Measurements from ENCODE around the gene LMOD2. TPM values are rescaled to one million over a fixed set of nuclear protein-coding genes. Genes with fewer than 3 reads are reported as not detected.

Gene LMOD2
- total RNA-seq, 1 experiment from 2014 or later = not detected

GRCh38 chr7:123690550-123690949, 34.9 kb downstream of the LMOD2 start:
- TF ChIP-seq EZH2 (IDR thresholded peaks at IDR 0.05; ENCODE audit: low read length, unreplicated experiment) (no peak), EZH2phosphoT487 (IDR thresholded peaks at IDR 0.05; ENCODE audit: borderline replicate concordance, low read length) (no peak)
- TF ChIP-seq, protein P1, sequence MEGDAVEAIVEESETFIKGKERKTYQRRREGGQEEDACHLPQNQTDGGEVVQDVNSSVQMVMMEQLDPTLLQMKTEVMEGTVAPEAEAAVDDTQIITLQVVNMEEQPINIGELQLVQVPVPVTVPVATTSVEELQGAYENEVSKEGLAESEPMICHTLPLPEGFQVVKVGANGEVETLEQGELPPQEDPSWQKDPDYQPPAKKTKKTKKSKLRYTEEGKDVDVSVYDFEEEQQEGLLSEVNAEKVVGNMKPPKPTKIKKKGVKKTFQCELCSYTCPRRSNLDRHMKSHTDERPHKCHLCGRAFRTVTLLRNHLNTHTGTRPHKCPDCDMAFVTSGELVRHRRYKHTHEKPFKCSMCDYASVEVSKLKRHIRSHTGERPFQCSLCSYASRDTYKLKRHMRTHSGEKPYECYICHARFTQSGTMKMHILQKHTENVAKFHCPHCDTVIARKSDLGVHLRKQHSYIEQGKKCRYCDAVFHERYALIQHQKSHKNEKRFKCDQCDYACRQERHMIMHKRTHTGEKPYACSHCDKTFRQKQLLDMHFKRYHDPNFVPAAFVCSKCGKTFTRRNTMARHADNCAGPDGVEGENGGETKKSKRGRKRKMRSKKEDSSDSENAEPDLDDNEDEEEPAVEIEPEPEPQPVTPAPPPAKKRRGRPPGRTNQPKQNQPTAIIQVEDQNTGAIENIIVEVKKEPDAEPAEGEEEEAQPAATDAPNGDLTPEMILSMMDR (conservative IDR thresholded peaks at IDR 0.05; ENCODE audit: low read depth, low read length) = no peak
- intact Hi-C loops (cut with micrococcal nuclease) = no loop called here
- ATAC-seq (no peak), DNase-seq (no peak)
- H2AFZ ChIP-seq (ENCODE audit: low read length) = no peak overlapping the region
- H3K9me2 ChIP-seq (replicated peaks; ENCODE audit: low read length) = no peaks in the 10 kb centered on the region
- ChIA-PET POLR2A (ENCODE audit: unreplicated experiment) (no interaction called here), CTCF (no interaction called here)
- H3K27me3 ChIP-seq (ENCODE audit: low read length) = no peaks in the 10 kb centered on the region
- no peak overlapping the region for H3K27ac ChIP-seq (ENCODE audit: low read length)
- H3F3A ChIP-seq (ENCODE audit: low read length, unreplicated experiment) = peaks cover 3% of the 10 kb centered on the region
- H3K4me2 ChIP-seq (ENCODE audit: low read length) = no peak overlapping the region
- H3K79me2 ChIP-seq (ENCODE audit: low read length) = no peaks in the 10 kb centered on the region
- no peaks in the 10 kb centered on the region for H3K4me1 ChIP-seq (ENCODE audit: insufficient read depth, low read length)
- no peaks in the 10 kb centered on the region for H4K20me1 ChIP-seq (ENCODE audit: low read length)
- no peaks in the 10 kb centered on the region for H3K9me3 ChIP-seq (ENCODE audit: low read length)
- H3K4me3 ChIP-seq (ENCODE audit: low read length) = no peak overlapping the region
- BruUV-seq (replicated peaks) = no TSS peak
- H3K36me3 ChIP-seq (ENCODE audit: low read depth, low read length) = peaks cover 29% of the 10 kb centered on the region; the same call in 1 of the 2 replicates
- no peak overlapping the region for H3K9ac ChIP-seq (ENCODE audit: low read length)

DNA sequence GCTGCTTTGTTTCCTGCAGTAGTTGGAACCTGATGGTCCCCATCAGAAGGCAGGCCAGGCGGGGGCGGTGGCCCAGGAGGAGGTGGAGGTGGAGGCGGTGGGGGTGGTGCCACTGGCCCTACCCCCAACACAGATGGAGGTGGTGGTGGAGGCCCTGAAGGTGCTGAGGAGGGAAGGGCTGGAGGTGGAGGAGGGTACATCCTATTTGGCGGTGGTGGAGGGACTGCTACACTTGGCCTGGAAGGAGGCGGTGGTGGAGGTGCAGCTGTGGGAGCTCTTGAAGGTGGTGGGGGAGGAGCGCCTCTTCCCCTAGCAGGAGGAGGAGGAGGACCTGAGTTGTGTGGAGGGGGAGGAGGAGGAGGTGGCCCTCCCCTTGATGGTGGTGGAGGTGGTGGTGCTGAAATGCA, 36.8 kb downstream of the LMOD2 start:
- BruUV-seq (replicated peaks) = no TSS peak
- H3K27ac ChIP-seq (ENCODE audit: low read length) = no peak overlapping the region
- ChIA-PET CTCF (interaction anchor here (0.5 kb wide), 1 partner anchor 92 kb away, joined by 3 read pairs; no protein-coding TSS in a partner anchor), POLR2A (ENCODE audit: unreplicated experiment) (no interaction called here)
- no peak overlapping the region for H3K4me3 ChIP-seq (ENCODE audit: low read length)
- H3K36me3 ChIP-seq (ENCODE audit: low read depth, low read length) = peaks cover 36% of the 10 kb centered on the region; the same call in 1 of the 2 replicates
- no peak overlapping the region for H3K9ac ChIP-seq (ENCODE audit: low read length)
- H3K9me3 ChIP-seq (ENCODE audit: low read length) = no peaks in the 10 kb centered on the region
- H4K20me1 ChIP-seq (ENCODE audit: low read length) = no peaks in the 10 kb centered on the region
- no peak overlapping the region for H2AFZ ChIP-seq (ENCODE audit: low read length)
- no peaks in the 10 kb centered on the region for H3K9me2 ChIP-seq (replicated peaks; ENCODE audit: low read length)
- no peaks in the 10 kb centered on the region for H3K27me3 ChIP-seq (ENCODE audit: low read length)
- H3K79me2 ChIP-seq (ENCODE audit: low read length) = no peaks in the 10 kb centered on the region
- no peaks in the 10 kb centered on the region for H3K4me1 ChIP-seq (ENCODE audit: insufficient read depth, low read length)
- peaks cover 3% of the 10 kb centered on the region for H3F3A ChIP-seq (ENCODE audit: low read length, unreplicated experiment)
- H3K4me2 ChIP-seq (ENCODE audit: low read length) = no peak overlapping the region
- no peak for ATAC-seq
- DNase-seq = no peak
- intact Hi-C loops (cut with micrococcal nuclease) = no loop called here
- TF ChIP-seq EZH2 (IDR thresholded peaks at IDR 0.05; ENCODE audit: low read length, unreplicated experiment) (no peak), EZH2phosphoT487 (IDR thresholded peaks at IDR 0.05; ENCODE audit: borderline replicate concordance, low read length) (no peak)
- TF ChIP-seq, protein P1 (conservative IDR thresholded peaks at IDR 0.05; ENCODE audit: low read depth, low read length) = no peak

- H3K4me1 ChIP-seq (ENCODE audit: insufficient read depth, low read length) = no peaks in the 10 kb centered on the region
- no peaks in the 10 kb centered on the region for H3K9me2 ChIP-seq (replicated peaks; ENCODE audit: low read length)
- no peak overlapping the region for H3K4me2 ChIP-seq (ENCODE audit: low read length)
- H3K9ac ChIP-seq (ENCODE audit: low read length) = no peak overlapping the region
- BruUV-seq (replicated peaks) = no TSS peak
- no peaks in the 10 kb centered on the region for H3K9me3 ChIP-seq (ENCODE audit: low read length)
- no peak overlapping the region for H2AFZ ChIP-seq (ENCODE audit: low read length)
- no peak for DNase-seq
- H3F3A ChIP-seq (ENCODE audit: low read length, unreplicated experiment) = peaks cover 3% of the 10 kb centered on the region
- TF ChIP-seq EZH2 (IDR thresholded peaks at IDR 0.05; ENCODE audit: low read length, unreplicated experiment) (no peak), EZH2phosphoT487 (IDR thresholded peaks at IDR 0.05; ENCODE audit: borderline replicate concordance, low read length) (no peak)
- TF ChIP-seq, protein P1 (conservative IDR thresholded peaks at IDR 0.05; ENCODE audit: low read depth, low read length) = no peak
- H4K20me1 ChIP-seq (ENCODE audit: low read length) = no peaks in the 10 kb centered on the region
- H3K27me3 ChIP-seq (ENCODE audit: low read length) = no peaks in the 10 kb centered on the region
- H3K36me3 ChIP-seq (ENCODE audit: low read depth, low read length) = peaks cover 27% of the 10 kb centered on the region; the same call in 1 of the 2 replicates
- POLR2A ChIA-PET (ENCODE audit: unreplicated experiment) = interaction anchor here (0.7 kb wide), 1 partner anchor 13 kb away, joined by 3 read pairs; no protein-coding TSS in a partner anchor
- H3K4me3 ChIP-seq (ENCODE audit: low read length) = no peak overlapping the region
- CTCF ChIA-PET = no interaction called here
- no peaks in the 10 kb centered on the region for H3K79me2 ChIP-seq (ENCODE audit: low read length)
- H3K27ac ChIP-seq (ENCODE audit: low read length) = no peak overlapping the region
- intact Hi-C loops (cut with micrococcal nuclease) = no loop called here
- ATAC-seq = no peak
Measured at GRCh38 chr7:123695944-123696677, 40.4 kb downstream of the LMOD2 start.
